HG03521 (cell line): ENCODE measurements around the gene PSMD5.

Experiments used
- ATAC-seq: cut with Tn5 transposase; IDR thresholded peaks from one replicate; pipeline ENCODE4 v1.9.1; 2021; ENCODE audit warnings: mild to moderate bottlenecking, moderate library complexity; ENCODE audit not compliant: unreplicated experiment

PSMD5 gene

DNA sequence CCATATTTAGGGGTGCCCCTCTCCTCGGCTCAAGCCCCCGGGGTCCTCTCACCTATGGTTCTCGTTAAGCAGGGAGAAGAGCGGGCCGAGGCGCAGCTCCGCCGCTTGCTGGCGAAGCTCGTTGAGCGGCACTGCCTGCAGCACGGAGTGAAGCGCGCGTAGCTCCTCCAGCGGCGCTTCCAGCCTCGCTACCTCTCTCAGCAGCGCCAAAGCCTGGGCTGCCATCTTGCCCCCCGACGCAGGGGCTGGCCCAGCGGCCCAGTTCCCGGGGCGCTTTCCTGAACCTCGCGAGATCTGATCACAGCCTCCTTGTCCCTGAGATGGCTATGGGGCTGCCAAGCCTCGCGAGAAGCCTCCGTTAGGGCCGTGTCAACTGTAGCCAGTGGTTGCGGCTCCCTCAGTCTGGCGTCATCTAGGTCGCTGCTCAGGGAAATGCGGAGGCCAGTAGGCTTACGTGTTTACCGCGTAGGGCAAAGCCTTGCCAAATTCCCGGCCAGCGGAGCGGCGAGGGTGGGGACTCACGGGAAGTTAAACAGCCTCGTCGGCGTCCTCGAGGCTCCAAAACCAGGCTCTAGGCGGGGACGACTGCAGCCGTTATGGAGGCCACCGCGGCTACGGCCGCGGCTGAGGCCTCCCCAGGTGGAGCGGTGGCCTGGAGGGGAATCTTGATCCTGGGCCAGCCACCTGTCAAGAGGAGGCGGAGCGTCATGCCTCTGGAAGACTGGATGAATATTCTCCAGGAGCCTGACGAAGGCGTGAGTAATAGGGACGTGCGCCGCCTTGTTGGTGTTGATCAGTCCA lies at the start of gene PSMD5:
Gene PSMD5, minus strand, starts transcription at position 238 of the 801 bp plus-strand sequence. Its CDS starts 13 bp downstream, at position 225.
- ATAC-seq: peak; percentile 99

DNA sequence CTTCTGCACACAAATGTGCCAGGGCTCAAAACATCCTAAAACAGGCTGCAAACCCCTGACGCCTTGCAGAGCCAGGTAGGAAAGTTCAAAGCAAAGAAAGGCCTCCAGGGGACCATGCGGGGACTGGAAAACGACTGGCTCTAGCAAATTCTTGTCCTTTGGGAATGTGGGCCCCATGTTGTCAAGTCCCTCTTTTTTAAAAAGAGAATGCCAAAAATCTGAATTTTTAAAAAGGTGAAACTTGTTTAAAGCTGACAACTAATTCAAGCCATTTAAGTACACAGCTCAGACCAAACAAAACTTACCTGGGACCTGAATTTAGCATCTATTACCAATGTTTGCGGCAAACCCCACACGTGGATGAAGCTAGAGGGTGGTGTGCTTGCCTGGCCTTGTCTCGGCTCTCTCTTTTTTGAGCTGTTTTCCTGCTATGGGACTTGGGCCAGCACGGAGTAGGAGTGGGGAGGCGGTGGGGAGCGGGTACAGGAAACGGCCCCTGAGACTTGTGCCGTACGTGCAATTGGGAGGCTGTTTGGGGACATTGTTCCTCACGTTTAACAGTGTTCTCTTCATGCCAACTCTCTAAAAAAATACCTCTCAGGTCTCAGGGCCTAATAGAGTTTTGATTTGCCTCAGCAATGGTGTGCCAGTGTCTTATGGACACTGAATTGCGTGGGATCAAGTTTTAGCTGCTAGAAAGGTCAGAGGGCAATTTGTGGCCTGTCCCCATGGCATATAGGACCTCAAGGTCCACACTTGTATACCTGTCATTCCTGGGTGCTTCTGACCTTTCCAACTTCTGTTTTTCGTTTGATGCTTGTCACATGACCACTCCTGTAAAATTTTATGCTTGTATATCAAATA lies 49.4 kb upstream of the PSMD5 start:
- peak; percentile 24 for ATAC-seq

DNA sequence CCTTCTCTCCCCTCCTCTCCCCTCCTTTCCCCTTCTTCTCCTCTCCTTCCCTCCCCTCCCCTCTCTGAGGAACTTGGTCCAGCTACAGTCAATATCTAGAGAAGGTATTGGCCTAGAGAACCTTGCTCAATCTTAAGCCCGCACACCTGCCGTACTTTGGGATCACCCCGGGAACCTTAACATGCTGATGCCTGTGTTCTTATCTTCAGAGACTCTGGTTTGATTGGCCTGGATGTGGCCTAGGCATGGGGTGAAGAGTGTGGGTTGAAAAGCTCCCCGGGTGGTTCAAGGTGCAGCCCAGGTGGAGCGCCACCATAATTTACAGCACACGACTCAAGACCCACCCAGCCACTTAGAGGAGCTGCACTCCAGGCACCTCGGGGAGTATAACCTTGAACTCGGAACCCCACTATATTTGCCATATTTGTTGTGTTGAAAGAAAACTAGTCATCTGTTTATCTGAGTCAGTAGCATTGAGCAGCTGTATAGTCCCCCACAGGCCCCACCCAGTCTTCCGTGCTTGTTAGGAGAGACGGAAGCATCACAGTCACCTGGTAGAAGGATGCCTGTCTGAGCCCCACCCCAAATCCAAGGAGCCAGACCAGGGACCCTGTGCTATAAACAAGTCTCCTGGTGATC lies 48.6 kb upstream of the PSMD5 start:
- no peak for ATAC-seq

DNA sequence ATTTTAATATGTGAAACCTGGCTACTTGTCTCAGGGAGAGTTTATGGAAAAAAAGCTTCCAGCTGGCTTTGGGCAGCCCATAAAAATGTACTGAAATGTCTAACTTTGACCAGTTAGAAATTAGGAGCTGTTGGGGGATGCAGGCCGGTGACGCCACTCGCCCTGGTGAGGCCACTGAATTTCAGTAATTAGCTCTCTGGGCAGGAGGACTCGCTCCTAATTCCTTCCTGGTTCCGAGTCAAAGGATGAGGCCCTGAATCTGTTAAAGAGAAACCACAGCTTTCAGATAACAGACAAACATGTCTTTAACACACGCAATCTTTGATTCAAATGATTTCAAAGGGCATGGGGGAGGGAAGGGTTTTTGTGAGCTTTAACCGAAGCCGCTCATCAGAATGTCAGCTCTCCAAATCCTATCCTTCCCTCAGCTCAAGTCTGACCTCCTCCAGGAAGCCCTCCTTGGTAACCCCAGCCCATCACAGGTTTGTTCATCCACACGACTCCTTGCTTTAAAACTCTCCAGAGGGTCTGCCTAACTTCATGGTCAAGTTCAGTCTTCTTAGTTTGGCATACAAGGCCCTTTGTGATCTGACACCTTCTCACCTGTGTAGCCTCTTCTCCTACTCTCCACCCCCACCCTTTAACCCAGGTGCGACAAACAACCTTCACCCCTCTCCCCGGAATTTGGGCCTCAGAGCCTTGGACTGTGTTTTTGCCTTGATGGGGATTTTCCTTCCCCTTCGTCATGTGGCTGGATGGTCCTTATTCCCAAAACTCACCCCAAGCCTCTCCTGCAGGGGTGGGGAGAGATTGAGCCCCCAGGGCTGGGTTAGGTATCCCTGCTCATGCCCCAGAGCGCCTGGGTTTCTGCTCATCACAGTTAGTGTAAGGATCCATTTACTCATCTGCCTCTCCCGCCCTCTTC lies 47.9 kb upstream of the PSMD5 start:
- ATAC-seq: no peak

DNA sequence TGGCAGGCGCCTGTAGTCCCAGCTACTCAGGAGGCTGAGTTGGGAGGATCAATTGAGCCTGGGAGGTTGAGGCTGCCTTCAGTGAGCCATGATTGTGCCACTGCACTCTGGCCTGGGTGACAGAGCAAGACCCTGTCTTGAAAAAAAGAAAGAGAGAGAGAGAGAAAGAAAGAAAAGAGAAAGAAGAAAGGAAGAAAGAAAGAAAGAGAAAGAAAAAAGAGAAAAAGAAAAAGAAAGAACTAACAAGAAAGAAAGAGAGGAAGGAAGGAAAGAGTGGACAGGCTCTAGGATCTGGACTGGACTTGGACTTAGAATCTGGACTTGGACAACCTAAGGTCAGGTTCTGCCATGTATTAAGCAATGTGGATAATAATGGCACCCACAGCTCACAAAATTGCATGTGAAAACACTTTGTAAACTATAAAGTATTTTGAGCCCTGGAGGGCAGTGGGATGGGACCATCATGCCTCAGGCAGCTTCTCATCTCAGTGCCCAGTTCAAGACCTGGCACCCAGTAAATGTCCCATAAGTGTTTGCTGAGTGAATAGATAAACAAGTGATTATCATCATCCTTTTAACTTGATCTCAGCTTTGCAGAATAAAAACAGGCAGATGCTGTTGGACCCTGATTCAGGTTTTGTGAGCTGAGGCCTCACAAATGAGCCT lies 47.0 kb upstream of the PSMD5 start:
- ATAC-seq: no peak

DNA sequence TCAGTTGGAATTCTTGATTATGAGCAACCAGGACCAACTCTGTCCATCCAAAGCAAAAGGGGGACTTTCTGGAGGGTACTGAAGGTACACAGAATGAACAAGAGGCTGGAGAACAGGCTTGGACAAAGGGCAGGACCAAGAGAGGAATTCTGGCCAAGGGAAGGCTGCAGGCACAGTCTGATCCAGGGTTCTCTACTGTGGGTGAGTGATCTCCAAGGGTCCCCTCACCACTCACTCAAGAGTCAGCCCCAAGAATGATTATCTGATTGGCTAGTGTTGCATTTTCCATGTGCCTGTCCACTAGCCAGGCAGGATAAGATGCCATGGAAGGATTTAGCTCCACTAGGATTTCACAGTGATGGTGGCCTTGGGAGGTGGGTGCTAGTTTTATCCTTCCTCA lies 45.9 kb upstream of the PSMD5 start:
- ATAC-seq: no peak

DNA sequence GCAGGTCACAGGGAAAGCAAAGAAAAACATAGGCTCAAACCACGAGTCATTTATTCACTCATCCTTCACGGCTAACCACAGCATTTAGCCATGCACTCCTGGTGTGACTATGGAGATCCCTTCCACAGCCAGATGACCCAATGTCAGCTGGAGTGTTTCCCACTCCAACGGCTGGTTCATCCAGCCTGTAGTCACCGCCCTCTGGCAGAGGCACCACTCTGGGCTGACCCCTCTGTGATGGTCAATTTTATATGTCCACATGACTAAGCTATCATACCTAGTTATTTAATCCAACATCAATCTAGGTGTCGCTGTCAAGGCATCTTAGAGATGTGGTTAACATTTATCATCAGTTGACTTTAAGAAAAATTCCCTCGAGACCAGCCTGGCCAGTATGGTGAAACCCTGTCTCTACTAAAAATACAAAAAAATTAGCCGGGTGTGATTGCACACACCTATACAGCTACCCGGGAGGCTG lies 43.8 kb upstream of the PSMD5 start:
- no peak for ATAC-seq

DNA sequence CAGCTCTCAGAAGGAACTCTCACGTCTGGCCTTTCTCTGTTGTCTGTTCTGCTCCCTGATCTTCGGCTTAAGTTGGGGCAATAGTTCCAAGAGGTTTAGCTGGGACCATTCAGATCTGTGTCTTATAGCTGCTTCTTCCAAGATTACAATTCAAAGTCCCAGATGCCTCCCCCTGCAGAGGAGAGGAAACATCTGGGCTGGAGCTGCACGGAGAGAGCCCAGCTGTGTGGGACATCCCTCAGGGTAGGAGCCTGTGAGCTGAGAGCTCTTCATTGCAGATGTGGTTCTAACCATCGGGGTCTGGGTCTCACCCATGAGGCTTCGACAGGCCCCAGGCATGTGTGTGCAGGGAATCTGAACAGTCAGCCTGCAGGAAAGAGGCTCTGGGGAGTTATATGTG lies 43.2 kb upstream of the PSMD5 start:
- ATAC-seq: no peak

DNA sequence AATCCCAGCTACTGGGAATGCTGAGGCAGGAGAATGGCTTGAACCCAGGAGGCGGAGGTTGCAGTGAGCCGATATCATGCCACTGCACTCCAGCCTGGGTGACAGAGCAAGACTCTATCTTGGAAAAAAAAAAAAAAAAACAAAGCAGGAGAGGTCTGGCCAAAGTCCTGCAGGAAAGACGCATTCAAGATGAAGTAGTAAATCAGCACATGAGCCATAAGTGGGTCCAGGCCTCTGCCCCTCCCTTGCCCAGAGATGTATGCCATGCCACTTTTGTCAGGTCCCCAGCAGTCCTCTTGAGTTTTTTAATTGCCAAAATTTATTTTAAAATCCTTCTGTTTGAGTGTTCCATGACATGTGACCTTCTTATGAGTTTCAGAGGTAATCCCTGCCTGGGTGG lies 42.7 kb upstream of the PSMD5 start:
- no peak for ATAC-seq

DNA sequence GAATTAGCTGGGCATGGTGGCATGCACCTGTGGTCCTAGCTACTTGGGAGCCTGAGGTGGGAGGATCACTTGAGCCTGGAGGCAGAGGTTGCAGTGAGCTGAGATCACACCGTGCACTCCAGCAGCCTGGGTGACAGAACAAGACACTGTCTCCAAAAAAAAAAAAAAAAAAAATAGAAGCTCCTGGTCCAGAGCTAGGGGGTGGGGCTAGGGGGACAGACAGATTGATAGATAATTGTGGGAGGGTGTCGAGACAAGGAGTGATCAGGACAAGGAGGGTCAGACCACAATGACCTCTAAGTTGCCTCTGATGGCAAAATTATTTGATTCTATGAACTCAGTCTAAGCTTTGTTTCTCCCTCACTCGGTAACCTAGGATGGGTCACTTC lies 40.9 kb upstream of the PSMD5 start:
- ATAC-seq: no peak

DNA sequence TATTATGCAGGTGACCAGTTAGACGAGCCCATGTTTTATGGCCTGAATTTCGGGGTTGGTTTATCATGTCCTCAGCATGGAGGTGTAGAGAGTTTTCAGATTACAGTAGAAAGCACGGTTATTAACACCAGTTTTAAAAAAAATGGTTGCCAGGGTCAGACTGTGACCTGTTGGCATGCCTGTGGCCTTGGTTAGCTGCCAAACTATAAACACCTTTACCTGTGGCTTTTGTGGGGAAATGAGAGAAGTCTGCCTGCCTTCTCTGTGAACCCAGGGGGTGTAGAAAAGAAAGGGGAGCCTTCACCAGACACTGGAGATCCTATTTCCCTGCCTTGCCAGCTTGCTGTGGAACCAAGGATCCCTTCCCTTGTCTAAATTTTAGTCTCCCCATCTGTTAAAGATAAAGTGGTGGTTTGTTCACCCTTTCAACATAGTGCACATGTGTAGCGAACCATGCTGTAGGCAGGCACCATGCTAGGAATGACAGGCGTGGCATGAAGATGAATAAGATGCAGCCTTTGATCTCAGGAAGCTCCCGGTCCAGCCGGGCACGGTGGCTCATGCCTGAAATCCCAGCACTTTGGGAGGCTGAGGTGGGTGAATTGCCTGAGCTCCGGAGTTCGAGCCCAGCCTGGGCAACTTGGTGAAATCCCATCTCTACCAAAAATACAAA lies 40.3 kb upstream of the PSMD5 start:
- no peak for ATAC-seq

DNA sequence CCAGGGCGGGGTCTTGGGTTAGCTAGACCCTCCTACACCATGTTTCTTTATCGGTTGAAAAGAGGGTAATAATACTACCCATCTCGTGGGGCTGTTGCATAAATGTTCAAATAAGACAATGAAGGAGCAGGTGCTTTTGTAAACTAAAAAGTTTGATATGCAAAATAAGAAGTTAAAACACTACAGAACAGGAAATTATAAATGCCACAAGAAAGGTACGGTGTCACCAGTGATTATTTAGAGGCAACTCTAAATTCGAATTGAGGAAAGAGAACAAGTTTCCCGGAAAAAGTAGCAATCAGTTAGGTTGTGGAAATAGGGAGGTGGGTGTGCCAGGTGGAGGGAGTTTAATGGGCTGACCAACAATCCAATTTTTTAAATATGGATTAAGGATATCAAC lies 36.7 kb upstream of the PSMD5 start:
- ATAC-seq: no peak

DNA sequence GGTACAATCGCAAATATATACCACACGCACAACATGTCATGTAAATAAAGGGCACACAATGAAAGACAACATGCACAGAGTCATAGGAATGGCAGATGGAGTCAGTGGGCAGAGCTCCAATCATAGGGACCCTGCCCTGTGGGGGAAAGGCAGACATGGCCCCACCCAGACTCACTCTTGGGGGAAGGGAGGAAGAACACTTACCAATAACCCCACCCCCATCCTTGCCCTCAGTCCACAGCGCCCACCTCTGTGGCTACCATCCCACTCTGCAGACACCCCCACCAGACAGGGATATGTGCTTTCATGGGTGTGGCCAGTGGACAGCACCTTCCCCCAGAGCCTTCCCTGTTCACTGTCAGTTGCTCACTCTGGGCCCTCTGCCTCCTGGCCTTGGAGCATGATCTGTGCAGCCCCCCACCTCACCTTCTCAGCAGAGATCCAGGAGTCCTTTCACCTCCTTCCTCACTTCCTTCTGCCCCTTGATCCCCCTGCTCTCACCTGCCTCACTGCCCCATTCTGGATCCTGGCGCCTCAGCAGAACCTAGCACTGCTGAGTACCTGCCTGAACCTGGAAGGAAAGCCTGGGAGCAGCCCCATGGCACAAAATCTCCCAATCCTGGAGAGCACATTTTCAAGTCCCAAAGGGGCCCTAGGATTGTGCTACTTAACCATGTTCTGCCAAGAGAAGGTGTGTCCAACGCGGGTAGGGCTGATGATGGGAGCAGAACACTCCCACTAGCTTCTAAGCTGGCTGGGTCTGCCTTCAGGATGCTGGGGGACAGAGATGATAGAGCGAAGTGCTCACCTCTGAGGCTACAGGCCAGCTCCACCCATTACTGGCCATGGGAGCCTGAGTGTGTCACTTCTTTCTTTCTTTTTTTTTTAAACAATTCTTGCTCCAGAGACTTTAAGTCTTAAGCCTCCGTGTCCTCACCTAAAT lies 35.7 kb upstream of the PSMD5 start:
- ATAC-seq: no peak

DNA sequence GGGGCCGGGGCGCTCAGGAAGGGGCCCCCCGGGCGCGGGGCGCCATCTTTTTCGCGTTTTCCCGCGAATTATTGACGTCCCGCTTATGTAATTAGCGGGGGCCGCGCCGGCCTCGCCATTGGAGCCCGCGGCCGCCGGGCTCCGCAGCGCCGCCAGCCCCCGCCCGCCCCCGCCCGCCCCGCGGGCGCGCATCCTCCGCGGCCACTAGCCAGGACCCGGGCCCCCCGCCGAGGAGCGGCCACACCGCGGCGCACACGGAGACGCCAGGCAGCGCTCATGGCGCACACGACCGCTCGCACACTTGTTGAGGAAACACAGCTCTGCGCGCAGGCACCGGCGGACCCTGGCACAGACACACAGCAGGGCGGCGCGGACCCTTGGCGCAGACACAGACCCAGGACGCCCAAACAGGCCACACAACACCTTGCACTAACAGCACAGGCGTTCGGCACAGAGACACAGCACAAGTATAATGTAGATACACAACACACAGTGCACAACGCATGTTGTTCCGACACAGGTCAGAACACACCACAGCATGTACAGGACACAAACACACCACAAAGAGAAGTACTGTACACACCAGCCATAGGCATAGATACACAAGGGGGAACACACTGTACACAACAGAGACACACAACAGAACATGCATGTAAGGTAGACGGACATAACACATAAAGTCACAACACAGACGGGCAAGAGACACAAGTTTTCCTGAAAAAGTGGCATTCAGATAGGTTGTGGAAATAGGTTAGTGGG lies 34.7 kb upstream of the PSMD5 start:
- peak; percentile 46 for ATAC-seq

DNA sequence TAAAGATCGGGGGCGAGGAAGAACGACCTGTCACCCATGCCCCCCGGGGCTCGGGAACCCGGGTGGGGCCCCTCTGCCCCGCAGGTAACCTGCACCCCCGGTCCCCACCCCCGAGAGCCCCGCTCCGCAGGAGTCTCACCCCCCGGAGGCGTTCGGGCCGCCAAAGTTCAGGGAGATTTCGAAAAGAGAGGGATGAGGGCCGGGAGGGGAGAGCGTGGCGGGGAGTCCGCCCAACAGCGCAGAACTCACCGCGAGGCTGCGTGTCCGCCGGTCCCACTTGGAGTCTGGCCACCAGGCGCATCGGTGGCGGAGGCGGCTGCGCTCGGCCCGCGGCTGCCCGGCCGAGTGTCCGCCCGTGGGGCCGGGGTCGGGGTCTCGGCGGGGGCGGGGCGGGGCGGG lies 34.1 kb upstream of the PSMD5 start, which contains the start of gene PHF19:
Gene PHF19, minus strand, starts transcription at position 347 of the 399 bp plus-strand sequence. CDS start 2,447 bp downstream, outside the sequence.
- peak; percentile 17 for ATAC-seq

DNA sequence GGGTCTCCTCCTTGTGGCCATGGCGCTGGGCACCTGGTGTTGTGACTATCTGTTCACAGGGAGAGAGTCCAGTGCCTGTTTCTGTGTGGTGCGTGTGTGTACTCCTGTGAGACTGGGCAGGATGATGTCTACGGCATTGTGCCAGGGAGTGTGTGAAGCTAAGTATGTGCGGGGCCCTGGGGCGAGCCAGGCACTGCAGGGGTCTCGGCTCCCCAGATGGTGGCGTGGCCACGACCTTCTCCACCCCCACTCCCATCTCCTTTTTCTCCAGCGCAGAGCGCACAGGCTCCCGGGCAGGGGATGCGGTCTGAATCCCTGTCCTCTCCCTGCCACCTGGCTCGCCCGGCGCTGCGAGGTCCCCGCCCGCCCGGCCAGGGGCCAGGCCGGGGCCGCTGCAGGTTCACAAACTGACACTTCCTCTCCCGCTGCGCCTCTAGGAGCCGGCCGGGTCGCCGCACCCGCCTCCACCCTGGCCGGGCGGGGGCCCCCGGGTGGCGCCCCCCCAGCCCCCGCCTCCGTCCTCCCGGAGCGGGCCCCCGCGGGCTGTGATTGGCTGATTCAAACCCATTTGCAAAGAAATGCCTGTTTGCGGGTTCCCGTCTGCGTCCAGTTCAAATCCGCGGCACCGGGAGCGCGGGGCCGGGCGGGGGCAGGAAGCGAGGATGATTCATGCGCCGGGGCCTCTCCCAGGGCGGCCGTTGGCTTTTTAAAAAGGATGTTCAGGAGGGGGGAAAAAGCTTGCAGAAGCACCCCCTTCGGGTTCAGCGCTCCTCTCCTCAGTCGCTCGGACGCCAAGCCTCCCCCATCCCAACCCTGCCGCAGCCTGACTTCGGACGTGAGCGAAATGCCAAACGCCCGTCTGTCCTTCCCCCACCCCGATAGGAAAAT lies 33.5 kb upstream of the PSMD5 start:
- peak; percentile 54 for ATAC-seq

DNA sequence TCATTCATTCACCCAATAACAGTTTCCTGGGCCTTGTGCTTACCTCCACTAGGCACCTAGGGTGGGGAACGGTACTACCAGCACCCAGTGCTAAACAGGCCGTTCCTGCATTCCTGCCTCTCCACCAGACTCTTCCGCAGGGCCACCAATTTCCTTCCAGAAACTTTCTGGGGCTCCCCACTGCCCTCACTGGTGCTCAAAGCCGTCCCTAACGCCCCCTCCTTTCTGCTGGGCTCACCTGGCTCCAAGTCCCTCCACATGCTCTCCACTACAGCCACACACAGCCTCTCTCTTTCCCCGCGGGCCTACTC lies 32.9 kb upstream of the PSMD5 start:
- no peak for ATAC-seq
